Activated CD4-positive, alpha-beta memory T cell treated with anti-CD3 and anti-CD28 coated beads, Interleukin-2, amount 10 ng/mL, durations not matched to agents 7 days and 5 days (primary cell): ENCODE measurements around the gene DOCK11. TPM values are rescaled to one million over a fixed set of nuclear protein-coding genes. Genes with fewer than 3 reads are reported as not detected.
"Not testable (repeated sequence)": the region's sequence is repeated elsewhere in the genome, so short reads cannot be mapped to it uniquely, and the experiment has no call there.

Experiments
- CTCF ChIA-PET: fragments of 350-600 bp; sonication (Branson Sonifier 250); formaldehyde crosslinking; loops from one replicate; lab custom pipeline; 2021; ENCODE audit warnings: antibody characterized with exemption, inconsistent platforms; lab: Charles Lee
- POLR2A ChIA-PET: fragments of 350-600 bp; sonication (Branson Sonifier 250); formaldehyde crosslinking; loops from one replicate; lab custom pipeline; 2021; ENCODE audit warnings: antibody characterized with exemption; lab: Charles Lee
- DNase-seq: peaks from one replicate; pipeline ENCODE4 v3.0.0-alpha.2; 2020
- H3K27ac Mint-ChIP-seq: one replicate; pipeline ENCODE4 v1.8.0; 2021; ENCODE audit warnings: mild to moderate bottlenecking, mixed read lengths
- H3K27me3 Mint-ChIP-seq: one replicate; pipeline ENCODE4 v1.8.0; 2021; ENCODE audit warnings: mixed read lengths
- H3K36me3 Mint-ChIP-seq: one replicate; pipeline ENCODE4 v1.8.0; 2021; ENCODE audit warnings: low read depth, mixed read lengths
- H3K4me1 Mint-ChIP-seq: one replicate; pipeline ENCODE4 v1.8.0; 2021; ENCODE audit warnings: mixed read lengths
- H3K4me3 Mint-ChIP-seq: one replicate; pipeline ENCODE4 v1.8.0; 2021; ENCODE audit warnings: mild to moderate bottlenecking, mixed read lengths
- H3K9me3 Mint-ChIP-seq: one replicate; pipeline ENCODE4 v1.8.0; 2021; ENCODE audit warnings: mixed read lengths
- total RNA-seq, 2 experiments: library from RNA; stranded (reverse); gene quantifications; one replicate each; pipeline ENCODE4 v1.2.3, GENCODE V29; 2021

DOCK11 gene
- total RNA-seq, 2 experiments from 2014 or later: 79.0 to 82.9 TPM

- H3K4me3 Mint-ChIP-seq, H3K36me3 Mint-ChIP-seq, POLR2A ChIA-PET, CTCF ChIA-PET, H3K9me3 Mint-ChIP-seq, H3K27me3 Mint-ChIP-seq, H3K27ac Mint-ChIP-seq, DNase-seq, H3K4me1 Mint-ChIP-seq: not testable (repeated sequence)
These were observed 8.9 kb upstream of the DOCK11 start for GRCh38 chrX:118486693-118487092.

DNA sequence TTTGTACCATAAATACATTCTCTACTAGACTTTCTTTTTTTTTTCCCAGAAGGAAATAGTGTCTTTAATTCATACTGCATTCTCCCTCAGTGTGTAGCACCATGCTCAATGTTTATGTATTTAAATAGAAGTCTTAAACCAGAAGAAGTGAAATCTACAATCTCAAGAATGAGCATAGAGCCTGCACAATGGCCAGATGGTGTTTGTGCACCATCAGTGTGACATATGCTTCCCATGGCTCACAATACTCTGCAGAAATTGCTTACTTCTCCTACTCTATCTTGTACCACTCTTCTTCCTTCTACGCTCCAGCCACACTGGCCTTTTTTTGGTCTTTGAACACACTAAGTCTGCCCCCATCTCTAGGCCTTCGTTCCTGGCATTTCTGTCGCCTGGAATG, 2.6 kb upstream of the DOCK11 start:
- DNase-seq: no peak
- H3K4me1 Mint-ChIP-seq: peaks cover 16% of the 10 kb centered on the region
- CTCF ChIA-PET: no interaction called here
- no peaks in the 10 kb centered on the region for H3K27me3 Mint-ChIP-seq
- POLR2A ChIA-PET: no interaction called here
- no peak overlapping the region for H3K4me3 Mint-ChIP-seq
- H3K9me3 Mint-ChIP-seq: no peaks in the 10 kb centered on the region
- no peak overlapping the region for H3K27ac Mint-ChIP-seq
- peaks cover 16% of the 10 kb centered on the region for H3K36me3 Mint-ChIP-seq

DNA sequence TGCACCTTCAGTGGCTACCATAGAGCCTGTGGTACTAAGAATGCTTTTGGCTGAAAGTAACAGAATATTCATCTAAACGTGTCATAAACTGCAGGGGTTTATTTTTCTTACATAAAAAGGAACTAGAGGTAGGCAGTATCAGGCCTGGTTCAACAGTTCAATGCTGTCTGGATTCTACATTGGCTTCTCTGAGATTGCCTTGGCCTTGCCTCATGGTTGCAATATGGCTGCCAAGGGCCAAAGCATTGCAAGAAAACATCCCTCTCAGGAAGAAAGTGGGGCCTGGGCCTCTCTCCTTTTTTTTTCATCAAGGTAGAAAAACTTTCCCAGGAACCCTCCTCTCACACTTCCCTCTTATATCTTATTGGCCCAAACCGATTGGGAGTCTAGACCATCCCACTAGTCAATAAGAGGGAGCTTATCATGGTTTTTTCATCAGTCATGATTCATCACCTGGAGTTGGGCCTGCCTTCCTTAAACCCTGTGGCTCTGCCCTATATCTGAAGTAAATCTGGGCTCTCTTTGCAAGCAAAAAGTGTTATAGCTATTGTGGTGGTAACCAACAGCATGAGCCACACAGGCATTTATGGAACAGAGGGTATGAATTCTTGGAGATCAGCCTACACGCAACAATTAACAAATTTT, 1.8 kb upstream of the DOCK11 start:
- no peak overlapping the region for H3K4me3 Mint-ChIP-seq
- H3K36me3 Mint-ChIP-seq: peaks cover 17% of the 10 kb centered on the region
- peaks cover 21% of the 10 kb centered on the region for H3K4me1 Mint-ChIP-seq
- ChIA-PET POLR2A (interaction anchor here (3.8 to 11.5 kb wide), 2 partner anchors 40 to 146 kb away, joined by 23 to 389 read pairs; partner anchors contain the start of gene WDR44), CTCF (interaction anchor here (0.7 kb wide), 1 partner anchor 44 kb away, joined by 3 read pairs; no protein-coding TSS in a partner anchor)
- no peak overlapping the region for H3K27ac Mint-ChIP-seq
- H3K9me3 Mint-ChIP-seq: no peaks in the 10 kb centered on the region
- no peaks in the 10 kb centered on the region for H3K27me3 Mint-ChIP-seq
- no peak for DNase-seq

DNA sequence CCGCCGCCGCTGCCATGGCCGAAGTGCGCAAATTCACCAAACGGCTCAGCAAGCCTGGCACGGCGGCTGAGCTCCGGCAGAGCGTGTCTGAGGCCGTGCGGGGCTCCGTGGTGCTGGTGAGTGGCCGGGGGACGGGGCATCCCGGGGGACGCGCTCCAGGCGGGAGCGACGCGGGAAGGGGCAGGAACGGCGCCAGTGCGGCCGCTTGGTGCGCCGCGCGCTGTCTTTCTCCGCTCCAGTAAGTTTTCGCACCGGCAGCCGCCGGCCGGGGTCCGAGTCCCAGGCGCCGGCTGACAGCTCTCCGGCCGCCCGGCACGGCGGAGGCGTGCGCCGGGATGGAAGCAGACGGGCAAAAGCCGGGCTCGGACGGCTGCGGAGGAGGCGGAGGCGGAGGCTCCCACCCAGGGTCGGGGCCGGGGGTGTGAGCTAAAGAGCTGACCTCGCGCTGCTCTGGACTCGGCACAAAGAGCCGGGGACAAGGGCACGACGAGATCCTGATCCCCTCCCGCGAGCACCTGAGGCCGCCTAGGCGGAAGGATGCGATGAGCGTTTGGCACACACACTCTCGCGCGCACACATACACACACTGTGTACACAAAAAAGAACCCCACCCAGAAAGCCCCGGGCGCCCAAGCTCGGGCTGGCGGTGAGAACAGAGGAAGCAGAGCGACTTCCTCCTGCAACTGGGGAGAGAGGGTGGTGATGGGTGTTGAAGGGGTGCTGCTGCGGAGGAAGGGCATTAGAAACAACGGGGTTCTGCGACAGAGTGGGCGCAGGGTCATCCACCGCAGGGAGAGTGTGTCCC, 545 bp downstream of the DOCK11 start:
- peak; percentile 86 for DNase-seq
- POLR2A ChIA-PET: interaction anchor here (0.8 to 11.5 kb wide), 20 partner anchors 10 to 1152 kb away, joined by 3 to 389 read pairs (median 4); partner anchors contain the start of gene WDR44
- CTCF ChIA-PET: interaction anchor here (0.7 to 2.8 kb wide), 9 partner anchors 27 to 1020 kb away, joined by 3 to 13 read pairs (median 4); no protein-coding TSS in a partner anchor
- H3K27ac Mint-ChIP-seq: peak overlapping the region; percentile 100
- peak overlapping the region; percentile 100 for H3K4me3 Mint-ChIP-seq
- no peaks in the 10 kb centered on the region for H3K27me3 Mint-ChIP-seq
- peaks cover 25% of the 10 kb centered on the region for H3K36me3 Mint-ChIP-seq
- H3K9me3 Mint-ChIP-seq: no peaks in the 10 kb centered on the region
- H3K4me1 Mint-ChIP-seq: peaks cover 30% of the 10 kb centered on the region

GRCh38 chrX:118496763-118497079, 1.1 kb downstream of the DOCK11 start:
- H3K4me3 Mint-ChIP-seq: peak overlapping the region; percentile 100
- peaks cover 25% of the 10 kb centered on the region for H3K36me3 Mint-ChIP-seq
- peaks cover 32% of the 10 kb centered on the region for H3K4me1 Mint-ChIP-seq
- peak overlapping the region; percentile 100 for H3K27ac Mint-ChIP-seq
- DNase-seq: no peak
- no peaks in the 10 kb centered on the region for H3K27me3 Mint-ChIP-seq
- H3K9me3 Mint-ChIP-seq: no peaks in the 10 kb centered on the region
- POLR2A ChIA-PET: interaction anchor here (0.8 to 11.5 kb wide), 19 partner anchors 9 to 1151 kb away, joined by 3 to 389 read pairs (median 5); partner anchors contain the start of gene WDR44
- CTCF ChIA-PET: interaction anchor here (1.1 to 2.8 kb wide), 5 partner anchors 27 to 106 kb away, joined by 3 to 13 read pairs (median 5); no protein-coding TSS in a partner anchor

GRCh38 chrX:118497180-118497818, 1.7 kb downstream of the DOCK11 start:
- POLR2A ChIA-PET: interaction anchor here (0.8 to 11.5 kb wide), 14 partner anchors 9 to 1151 kb away, joined by 3 to 389 read pairs (median 8); partner anchors contain the start of gene WDR44
- H3K36me3 Mint-ChIP-seq: peaks cover 28% of the 10 kb centered on the region
- no peaks in the 10 kb centered on the region for H3K9me3 Mint-ChIP-seq
- peaks cover 38% of the 10 kb centered on the region for H3K4me1 Mint-ChIP-seq
- H3K27me3 Mint-ChIP-seq: no peaks in the 10 kb centered on the region
- peak overlapping the region; percentile 100 for H3K27ac Mint-ChIP-seq
- peak overlapping the region; percentile 100 for H3K4me3 Mint-ChIP-seq
- CTCF ChIA-PET: interaction anchor here (0.8 to 2.8 kb wide), 6 partner anchors 26 to 105 kb away, joined by 3 to 13 read pairs (median 4); no protein-coding TSS in a partner anchor
- DNase-seq: peak; percentile 48

DNA sequence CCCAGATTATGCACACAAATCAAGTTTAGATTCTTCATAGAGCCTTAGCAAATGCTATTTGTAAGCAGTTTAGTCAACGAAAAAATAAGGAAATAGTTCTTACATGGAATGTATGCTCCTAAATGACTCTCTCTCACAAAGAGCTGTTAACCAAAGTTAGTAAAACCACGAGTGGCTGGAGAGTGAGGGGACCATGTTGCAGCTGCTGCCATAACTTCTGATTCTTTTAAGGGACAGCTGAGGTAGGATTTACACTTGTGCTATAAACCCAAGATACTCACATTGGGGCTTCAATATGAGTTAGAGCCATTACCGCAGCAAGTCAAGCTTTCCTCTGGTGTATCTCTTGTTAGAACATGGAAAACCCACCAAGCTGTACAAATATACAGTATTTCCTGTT, 2.7 kb downstream of the DOCK11 start:
- no peak for DNase-seq
- H3K27me3 Mint-ChIP-seq: no peaks in the 10 kb centered on the region
- no peaks in the 10 kb centered on the region for H3K9me3 Mint-ChIP-seq
- ChIA-PET POLR2A (interaction anchor here (1.4 to 11.5 kb wide), 5 partner anchors 8 to 36 kb away, joined by 3 to 389 read pairs (median 7); no protein-coding TSS in a partner anchor), CTCF (interaction anchor here (1.4 kb wide), 1 partner anchor 30 kb away, joined by 3 read pairs; no protein-coding TSS in a partner anchor)
- no peak overlapping the region for H3K27ac Mint-ChIP-seq
- peak overlapping the region; percentile 100 for H3K4me3 Mint-ChIP-seq
- peaks cover 48% of the 10 kb centered on the region for H3K4me1 Mint-ChIP-seq
- H3K36me3 Mint-ChIP-seq: peaks cover 36% of the 10 kb centered on the region

- H3K27ac Mint-ChIP-seq: no peak overlapping the region
- no peaks in the 10 kb centered on the region for H3K9me3 Mint-ChIP-seq
- peaks cover 52% of the 10 kb centered on the region for H3K4me1 Mint-ChIP-seq
- no peak for DNase-seq
- H3K4me3 Mint-ChIP-seq: no peak overlapping the region
- peaks cover 40% of the 10 kb centered on the region for H3K36me3 Mint-ChIP-seq
- H3K27me3 Mint-ChIP-seq: no peaks in the 10 kb centered on the region
- ChIA-PET CTCF (interaction anchor here (1.4 kb wide), 1 partner anchor 29 kb away, joined by 3 read pairs; no protein-coding TSS in a partner anchor), POLR2A (interaction anchor here (1.4 to 11.5 kb wide), 3 partner anchors 24 to 35 kb away, joined by 3 to 389 read pairs (median 7); no protein-coding TSS in a partner anchor)
These were observed 3.1 kb downstream of the DOCK11 start for GRCh38 chrX:118498755-118499154.

GRCh38 chrX:118499295-118499694, 3.7 kb downstream of the DOCK11 start:
- ChIA-PET POLR2A (interaction anchor here (1.4 to 11.5 kb wide), 3 partner anchors 23 to 35 kb away, joined by 3 to 389 read pairs (median 7); no protein-coding TSS in a partner anchor), CTCF (interaction anchor here (0.6 to 1.6 kb wide), 3 partner anchors 12 to 29 kb away, joined by 3 read pairs; no protein-coding TSS in a partner anchor)
- peaks cover 53% of the 10 kb centered on the region for H3K4me1 Mint-ChIP-seq
- no peak for DNase-seq
- no peak overlapping the region for H3K4me3 Mint-ChIP-seq
- H3K27me3 Mint-ChIP-seq: no peaks in the 10 kb centered on the region
- no peak overlapping the region for H3K27ac Mint-ChIP-seq
- no peaks in the 10 kb centered on the region for H3K9me3 Mint-ChIP-seq
- H3K36me3 Mint-ChIP-seq: peaks cover 44% of the 10 kb centered on the region

DNA sequence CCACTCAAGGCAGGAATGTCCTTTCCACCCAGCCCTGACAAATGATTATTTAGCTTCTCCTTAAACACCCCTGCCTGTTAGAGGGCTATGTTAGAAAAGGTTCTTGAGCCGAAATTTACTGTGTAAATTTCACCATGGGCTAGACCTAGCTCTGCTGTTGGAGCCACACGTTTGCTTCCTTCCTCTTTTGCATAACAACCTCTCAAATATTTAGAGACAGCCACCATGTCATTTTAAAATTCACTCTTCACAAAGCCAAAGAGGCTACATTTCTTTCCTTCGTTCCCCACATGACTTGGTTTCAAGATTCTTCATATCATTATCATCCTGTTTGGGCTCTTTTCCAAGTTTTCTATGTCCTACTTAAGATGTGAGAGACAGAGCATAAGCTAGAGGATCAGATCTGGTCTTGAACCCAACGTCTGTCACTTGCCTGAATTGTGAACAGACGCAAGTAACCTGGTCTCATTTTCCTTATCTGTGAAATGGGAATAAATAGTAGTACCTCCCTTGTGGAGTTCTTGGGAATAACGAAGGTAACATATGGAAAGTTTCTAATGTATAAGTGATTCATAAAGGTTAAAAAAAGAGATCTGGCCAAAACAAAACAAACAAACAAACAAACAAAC, 6.7 kb downstream of the DOCK11 start:
- Mint-ChIP-seq H3K36me3 (peaks cover 42% of the 10 kb centered on the region), H3K4me3 (peak overlapping the region; percentile 40), H3K27me3 (no peaks in the 10 kb centered on the region), H3K27ac (peak overlapping the region; percentile 83), H3K9me3 (no peaks in the 10 kb centered on the region), H3K4me1 (peaks cover 49% of the 10 kb centered on the region)
- CTCF ChIA-PET: no interaction called here
- POLR2A ChIA-PET: interaction anchor here (1.1 to 11.5 kb wide), 3 partner anchors 19 to 32 kb away, joined by 3 to 389 read pairs (median 4); no protein-coding TSS in a partner anchor
- DNase-seq: no peak

- peaks cover 42% of the 10 kb centered on the region for H3K4me1 Mint-ChIP-seq
- ChIA-PET POLR2A (interaction anchor here (1.2 to 11.5 kb wide), 3 partner anchors 8 to 31 kb away, joined by 3 to 389 read pairs (median 4); no protein-coding TSS in a partner anchor), CTCF (no interaction called here)
- peak overlapping the region; percentile 83 for H3K27ac Mint-ChIP-seq
- no peaks in the 10 kb centered on the region for H3K9me3 Mint-ChIP-seq
- no peaks in the 10 kb centered on the region for H3K27me3 Mint-ChIP-seq
- peaks cover 35% of the 10 kb centered on the region for H3K36me3 Mint-ChIP-seq
- peak overlapping the region; percentile 59 for H3K4me3 Mint-ChIP-seq
- DNase-seq: no peak
These were observed 7.8 kb downstream of the DOCK11 start for GRCh38 chrX:118503260-118504041.
